K562 (cell line): ENCODE measurements around the gene UQCRH. TPM values are rescaled to one million over a fixed set of nuclear protein-coding genes. Genes with fewer than 3 reads are reported as not detected.
A peak's percentile ranks its signal among the peaks of the same experiment; 100 is the strongest.

ENCODE experiments used
- DEAF1 ChIP-seq: fragments of 450-650 bp; formaldehyde crosslinking; IDR thresholded peaks from 2 replicates; pipeline ENCODE4 v1.4.0; 2020; ENCODE audit warnings: mild to moderate bottlenecking, moderate library complexity
- EHMT2 ChIP-seq: fragments of 450-650 bp; IDR thresholded peaks from 2 replicates; pipeline ENCODE4 v1.6.1; 2018; ENCODE audit warnings: antibody characterized with exemption
- FOXO4 ChIP-seq: fragments of 450-650 bp; formaldehyde crosslinking; IDR thresholded peaks from 2 replicates; pipeline ENCODE4 v1.4.0; 2020; ENCODE audit warnings: mild to moderate bottlenecking, moderate library complexity
- GABPA ChIP-seq: fragments of 200-800 bp; sonication (Bioruptor generic); conservative IDR thresholded peaks from 2 replicates; pipeline ENCODE4 v1.6.1; 2016; ENCODE audit warnings: low read depth, missing genetic modification characterization, missing compliant biosample characterization
- GATAD2A ChIP-seq: fragments of 450-650 bp; IDR thresholded peaks from 2 replicates; pipeline ENCODE4 v1.6.1; 2017
- GTF2A2 ChIP-seq: IDR thresholded peaks from 2 replicates; pipeline ENCODE4 v1.6.1; 2016; ENCODE audit warnings: mild to moderate bottlenecking, missing genetic modification characterization, missing compliant biosample characterization
- HDAC2 ChIP-seq: fragments of 450-650 bp; IDR thresholded peaks from 2 replicates; pipeline ENCODE4 v1.6.1; 2016; ENCODE audit warnings: mild to moderate bottlenecking
- HLTF ChIP-seq: fragments of 450-650 bp; IDR thresholded peaks from 2 replicates; pipeline ENCODE4 v1.6.1; 2016
- MAFF ChIP-seq: IDR thresholded peaks from 2 replicates; pipeline ENCODE4 v1.6.1; 2012; ENCODE audit warnings: low read length, improper control_type of control experiment
- MEIS2 ChIP-seq: fragments of 450-650 bp; IDR thresholded peaks from 2 replicates; pipeline ENCODE4 v1.6.1; 2014; ENCODE audit warnings: mild to moderate bottlenecking; ENCODE audit not compliant: partially characterized antibody
- PCBP2 ChIP-seq: fragments of 200-400 bp; formaldehyde crosslinking; IDR thresholded peaks from 2 replicates; pipeline ENCODE4 v1.6.1; 2018; ENCODE audit warnings: low read length, low read depth, mild to moderate bottlenecking, moderate library complexity; ENCODE audit not compliant: poor library complexity, severe bottlenecking
- POLR2B ChIP-seq: fragments of 450-650 bp; IDR thresholded peaks from 2 replicates; pipeline ENCODE4 v1.6.1; 2018; ENCODE audit warnings: low read depth; ENCODE audit not compliant: partially characterized antibody
- RBM22 ChIP-seq: fragments of 200-400 bp; formaldehyde crosslinking; IDR thresholded peaks from 2 replicates; pipeline ENCODE4 v1.6.1; 2018; ENCODE audit warnings: low read length, low read depth; ENCODE audit not compliant: poor library complexity, severe bottlenecking
- SMAD3 ChIP-seq: fragments of 450-650 bp; formaldehyde crosslinking; conservative IDR thresholded peaks from 2 replicates; pipeline ENCODE4 v1.4.0; 2020; ENCODE audit warnings: mild to moderate bottlenecking
- TAF15 ChIP-seq: fragments of 200-400 bp; formaldehyde crosslinking; IDR thresholded peaks from 2 replicates; pipeline ENCODE4 v1.6.1; 2017; ENCODE audit warnings: mild to moderate bottlenecking, low read depth, low read length, moderate library complexity
- TFAM ChIP-seq: fragments of 250-450 bp; sonication (Bioruptor Pico); conservative IDR thresholded peaks from 2 replicates; pipeline ENCODE4 v1.5.0; 2021; ENCODE audit warnings: mild to moderate bottlenecking, moderate library complexity
- USF1 ChIP-seq: sonication (generic); formaldehyde crosslinking; IDR thresholded peaks from 2 replicates; pipeline ENCODE4 v1.9.0; 2022; ENCODE audit warnings: mild to moderate bottlenecking, missing genetic modification reagents
- ZBTB17 ChIP-seq: fragments of 450-650 bp; formaldehyde crosslinking; IDR thresholded peaks from 2 replicates; pipeline ENCODE4 v1.4.0; 2020; ENCODE audit warnings: mild to moderate bottlenecking
- ZFP30 ChIP-seq: fragments of 250-450 bp; sonication (Bioruptor Pico); IDR thresholded peaks from 2 replicates; pipeline ENCODE4 v1.8.0; 2022; ENCODE audit warnings: moderate library complexity, mild to moderate bottlenecking, inconsistent platforms, borderline replicate concordance
- ZMIZ1 ChIP-seq, 2 experiments: fragments of 150-350 bp in 1 of 2; IDR thresholded peaks; 2 replicates each; pipeline ENCODE4 v1.6.1; 2012 to 2016; ENCODE audit warnings: low read depth in 2 of 2, low read length in 2 of 2, mild to moderate bottlenecking in 1 of 2, moderate library complexity in 1 of 2
- ZNF395 ChIP-seq: fragments of 200-800 bp; sonication (Bioruptor generic); IDR thresholded peaks from 2 replicates; pipeline ENCODE4 v1.6.1; 2017; ENCODE audit warnings: missing genetic modification characterization, missing compliant biosample characterization
- polyA plus RNA-seq, 8 experiments: library from polyadenylated mRNA; depleted of rRNA in 4 of 8; stranded (reverse) in 5 of 8; unstranded in 3 of 8; fragments of >200 nt; fragmentation: Nextera tagmentation in 2 of 8; fragmentation: Illumina TruSeq in 1 of 8; extraction: Ambion mirVana in 2 of 8; extraction: Trizol in 1 of 8; gene quantifications; 2 replicates each; pipeline versions ENCODE4 v1.2.1 to v1.2.3, GENCODE V29; 2011 to 2014; ENCODE audit warnings: inconsistent platforms in 1 of 8, missing spikeins in 1 of 8
- total RNA-seq, 7 experiments: library from RNA; depleted of rRNA in 6 of 7; stranded (reverse); fragments of >200 nt in 6 of 7; fragmentation: Illumina TruSeq in 2 of 7; extraction: Trizol in 2 of 7; gene quantifications; 2 replicates each; pipeline versions ENCODE4 v1.2.1 to v1.2.3, GENCODE V29; 2011 to 2021; ENCODE audit warnings: low replicate concordance in 1 of 7

UQCRH gene
- total and polyA plus RNA-seq, 9 of the 15 experiments (the other 6 are each of a cell fraction or from before 2014, with no cell fraction given), result 1,267 to 5,184 (median 2,410) TPM

GRCh38 chr1:46302641-46303037 is 859 bp upstream of the UQCRH start (continued):
- TF ChIP-seq USF1 (CRISPR knock-in tag) (no peak), SMAD3 (CRISPR knock-in tag) (no peak), PCBP2 (no peak), ZNF395 (CRISPR knock-in tag) (no peak), GABPA (no peak), POLR2B (no peak), FOXO4 (no peak), ZFP30 (CRISPR knock-in tag) (no peak), HDAC2 (no peak), TAF15 (no peak), RBM22 (peak; percentile 0), ZBTB17 (CRISPR knock-in tag) (no peak), GTF2A2 (tag) (no peak), MAFF (no peak), TFAM (CRISPR knock-in tag) (no peak), HLTF (no peak), GATAD2A (no peak), DEAF1 (CRISPR knock-in tag) (no peak), ZMIZ1 (IDR thresholded peaks at IDR 0.05; ENCODE audit: low read depth in 2 of 2, low read length in 2 of 2) (no peak), MEIS2 (no peak), EHMT2 (no peak)
